ENCODE results near the gene LRRFIP2.

Gene LRRFIP2

DNA sequence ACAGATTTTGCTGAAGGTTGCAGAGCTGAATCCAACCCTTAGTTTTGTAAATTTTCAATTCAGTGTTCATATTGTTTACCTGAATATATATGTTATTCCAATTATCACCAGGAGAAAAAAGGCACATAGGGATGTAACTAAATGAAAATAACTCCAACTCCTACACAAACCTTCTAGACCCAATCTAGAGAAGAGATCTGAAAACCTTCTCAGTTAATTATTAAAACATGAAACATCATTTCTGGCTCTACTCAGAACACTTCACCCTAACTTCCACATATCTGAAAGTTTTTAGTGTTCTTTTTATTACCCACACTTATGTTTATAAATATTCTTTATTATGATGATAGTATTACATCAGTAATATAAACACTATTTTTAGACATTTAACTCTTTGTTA is 76.6 kb downstream of the LRRFIP2 start:
- DNase-seq (ENCODE audit: low spot score): no peak
- ChIA-PET POLR2A (ENCODE audit: low non-redundant PET) (no interaction called here), CTCF (no interaction called here)
- TF ChIP-seq, protein P1, sequence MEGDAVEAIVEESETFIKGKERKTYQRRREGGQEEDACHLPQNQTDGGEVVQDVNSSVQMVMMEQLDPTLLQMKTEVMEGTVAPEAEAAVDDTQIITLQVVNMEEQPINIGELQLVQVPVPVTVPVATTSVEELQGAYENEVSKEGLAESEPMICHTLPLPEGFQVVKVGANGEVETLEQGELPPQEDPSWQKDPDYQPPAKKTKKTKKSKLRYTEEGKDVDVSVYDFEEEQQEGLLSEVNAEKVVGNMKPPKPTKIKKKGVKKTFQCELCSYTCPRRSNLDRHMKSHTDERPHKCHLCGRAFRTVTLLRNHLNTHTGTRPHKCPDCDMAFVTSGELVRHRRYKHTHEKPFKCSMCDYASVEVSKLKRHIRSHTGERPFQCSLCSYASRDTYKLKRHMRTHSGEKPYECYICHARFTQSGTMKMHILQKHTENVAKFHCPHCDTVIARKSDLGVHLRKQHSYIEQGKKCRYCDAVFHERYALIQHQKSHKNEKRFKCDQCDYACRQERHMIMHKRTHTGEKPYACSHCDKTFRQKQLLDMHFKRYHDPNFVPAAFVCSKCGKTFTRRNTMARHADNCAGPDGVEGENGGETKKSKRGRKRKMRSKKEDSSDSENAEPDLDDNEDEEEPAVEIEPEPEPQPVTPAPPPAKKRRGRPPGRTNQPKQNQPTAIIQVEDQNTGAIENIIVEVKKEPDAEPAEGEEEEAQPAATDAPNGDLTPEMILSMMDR (conservative IDR thresholded peaks at IDR 0.05; ENCODE audit: low read depth): no peak
- H3K27ac ChIP-seq: no peak overlapping the region

DNA sequence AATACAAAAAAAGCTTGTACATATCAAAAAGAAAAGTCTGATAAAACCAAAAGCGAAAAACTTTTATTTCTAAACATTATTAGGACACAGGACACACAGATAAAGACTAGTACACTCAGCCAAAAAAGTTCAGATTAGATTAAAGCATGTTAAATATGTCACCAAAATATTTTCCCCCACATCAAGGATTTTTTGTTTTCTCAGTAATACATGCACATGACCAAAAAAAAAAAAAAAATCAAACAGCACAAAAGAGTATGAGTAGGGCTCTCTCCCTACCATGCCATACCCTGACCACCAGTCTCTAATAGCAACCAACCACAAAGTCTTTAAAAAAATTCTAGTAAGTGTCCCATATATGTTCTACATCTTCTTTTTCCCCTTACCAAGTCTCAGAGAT is 77.4 kb downstream of the LRRFIP2 start:
- CTCF ChIA-PET: no interaction called here

DNA sequence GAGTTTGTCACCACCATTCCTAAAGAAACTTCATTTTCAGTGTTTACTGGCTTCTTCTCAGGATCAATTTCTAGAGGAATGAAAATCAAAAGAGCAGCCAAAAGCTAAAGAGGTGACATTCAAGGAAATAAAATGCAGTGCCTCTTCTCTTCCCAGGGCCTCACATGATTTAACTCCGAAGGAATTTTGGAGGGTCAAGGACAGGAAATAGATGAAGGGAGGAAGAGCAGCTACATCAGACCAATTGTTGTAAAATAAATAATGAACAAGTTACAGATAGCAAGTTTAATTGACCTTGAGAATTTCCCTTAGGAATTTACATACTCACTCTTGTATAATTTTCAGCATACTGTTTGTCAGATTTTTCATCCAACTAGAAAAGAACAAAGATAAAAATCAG is 78.1 kb downstream of the LRRFIP2 start:
- no peak for DNase-seq (ENCODE audit: low spot score)
- ChIA-PET POLR2A (ENCODE audit: low non-redundant PET) (no interaction called here), CTCF (no interaction called here)
- TF ChIP-seq, protein P1 (conservative IDR thresholded peaks at IDR 0.05; ENCODE audit: low read depth): no peak
- H3K27ac ChIP-seq: no peak overlapping the region

More for the DNA sequence above, 77.4 kb downstream of the LRRFIP2 start:
- TF ChIP-seq, protein P1 (conservative IDR thresholded peaks at IDR 0.05; ENCODE audit: low read depth): no peak
- no peak for DNase-seq (ENCODE audit: low spot score)
- POLR2A ChIA-PET (ENCODE audit: low non-redundant PET): no interaction called here
- no peak overlapping the region for H3K27ac ChIP-seq

DNA sequence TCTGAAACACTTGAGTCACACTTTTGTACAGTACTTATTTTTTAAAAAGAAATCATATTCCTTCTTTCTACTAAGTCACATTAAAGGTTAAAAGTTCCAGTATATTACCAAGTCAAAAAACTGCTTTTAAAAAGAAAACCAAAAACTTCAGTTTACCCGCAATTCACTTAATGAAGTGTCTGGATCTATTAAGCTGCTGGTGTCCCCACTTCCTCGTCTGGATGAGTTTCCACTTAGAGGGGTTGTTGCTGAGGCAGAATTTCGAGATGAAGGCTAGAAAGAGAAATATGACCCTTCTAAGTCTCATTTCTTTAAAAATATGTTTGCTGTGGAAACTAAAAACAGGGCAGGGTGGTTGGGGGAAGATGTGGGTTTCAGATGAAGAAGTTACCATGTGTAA is 79.7 kb downstream of the LRRFIP2 start:
- CTCF ChIA-PET: no interaction called here
- no peak for DNase-seq (ENCODE audit: low spot score)
- H3K27ac ChIP-seq: no peak overlapping the region
- POLR2A ChIA-PET (ENCODE audit: low non-redundant PET): no interaction called here
- TF ChIP-seq, protein P1 (conservative IDR thresholded peaks at IDR 0.05; ENCODE audit: low read depth): no peak

DNA sequence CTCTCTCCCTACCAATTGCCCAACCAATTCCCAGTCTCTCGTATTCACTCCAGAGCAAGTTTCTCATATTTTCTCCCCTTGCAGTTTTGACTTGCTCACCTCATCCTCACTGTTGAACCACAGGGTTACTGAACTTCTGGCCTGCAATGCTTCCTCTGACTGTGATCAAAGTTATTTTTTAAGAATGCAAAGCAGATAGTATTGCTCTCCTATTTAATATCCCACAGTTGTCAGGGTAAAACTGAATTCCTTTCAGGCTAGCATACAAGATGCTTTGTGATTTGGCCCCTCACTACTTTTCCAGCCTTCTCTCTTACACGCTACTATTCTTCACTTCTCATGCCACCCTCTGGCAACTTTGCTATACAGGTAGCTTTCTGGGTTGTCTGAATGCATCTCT is 80.9 kb downstream of the LRRFIP2 start:
- ChIA-PET POLR2A (ENCODE audit: low non-redundant PET) (no interaction called here), CTCF (interaction anchor here (0.6 kb wide), 1 partner anchor 24 kb away, joined by 4 read pairs; no protein-coding TSS in a partner anchor)
- no peak overlapping the region for H3K27ac ChIP-seq
- TF ChIP-seq, protein P1 (conservative IDR thresholded peaks at IDR 0.05; ENCODE audit: low read depth): no peak
- no peak for DNase-seq (ENCODE audit: low spot score)

DNA sequence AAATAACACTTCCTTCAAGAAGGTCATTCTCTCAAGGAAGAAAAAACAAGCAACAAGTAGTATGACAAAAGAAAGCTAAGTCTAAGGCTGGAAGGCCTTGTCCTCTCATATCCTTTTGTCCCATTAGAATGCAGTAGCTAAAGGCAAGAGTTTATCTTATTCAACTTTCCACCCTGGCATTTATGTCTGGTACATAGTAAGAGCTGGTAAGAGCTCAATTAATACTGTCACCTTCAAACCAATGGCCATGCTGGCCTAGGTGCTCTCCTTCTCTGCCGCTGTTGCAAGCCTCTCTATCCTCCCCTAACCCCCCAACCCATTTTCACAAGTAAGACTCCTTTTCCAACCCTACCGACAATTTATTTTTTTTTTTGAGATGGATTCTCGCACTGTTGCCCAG is 81.9 kb downstream of the LRRFIP2 start:
- TF ChIP-seq, protein P1 (conservative IDR thresholded peaks at IDR 0.05; ENCODE audit: low read depth): no peak
- CTCF ChIA-PET: interaction anchor here (0.6 kb wide), 1 partner anchor 25 kb away, joined by 3 read pairs; no protein-coding TSS in a partner anchor
- no peak for DNase-seq (ENCODE audit: low spot score)
- POLR2A ChIA-PET (ENCODE audit: low non-redundant PET): no interaction called here
- H3K27ac ChIP-seq: no peak overlapping the region

DNA sequence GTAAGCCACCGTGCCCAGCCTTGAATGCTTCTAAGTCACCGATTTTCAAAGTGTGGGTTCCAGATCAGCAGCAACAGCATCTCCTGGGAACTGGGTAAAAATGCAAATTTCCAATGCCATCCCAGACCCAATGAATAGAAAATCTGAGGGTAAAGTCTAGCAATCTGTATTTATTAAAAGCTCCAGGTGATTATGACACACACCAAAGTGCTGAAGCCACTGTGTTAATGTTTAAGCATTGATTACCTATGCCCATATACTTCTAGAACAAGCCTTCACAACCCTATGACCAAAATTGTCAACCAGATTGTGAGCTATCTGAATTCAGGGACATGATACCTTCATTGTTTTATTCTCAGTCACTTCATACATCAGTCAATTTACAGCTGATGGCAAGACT is 86.5 kb downstream of the LRRFIP2 start:
- CTCF ChIA-PET: no interaction called here
- H3K27ac ChIP-seq: no peak overlapping the region
- TF ChIP-seq, protein P1 (conservative IDR thresholded peaks at IDR 0.05; ENCODE audit: low read depth): no peak
- no peak for DNase-seq (ENCODE audit: low spot score)
- POLR2A ChIA-PET (ENCODE audit: low non-redundant PET): no interaction called here

Data from RWPE1 (cell line).